HG03432 (cell line): ENCODE measurements around the gene PRSS8.
"Not testable (repeated sequence)": the region's sequence is repeated elsewhere in the genome, so short reads cannot be mapped to it uniquely, and the experiment has no call there.

ENCODE experiments used
- ATAC-seq: cut with Tn5 transposase; IDR thresholded peaks from one replicate; pipeline ENCODE4 v1.9.1; 2021; ENCODE audit warnings: mild to moderate bottlenecking, moderate library complexity; ENCODE audit not compliant: unreplicated experiment

PRSS8 gene

DNA sequence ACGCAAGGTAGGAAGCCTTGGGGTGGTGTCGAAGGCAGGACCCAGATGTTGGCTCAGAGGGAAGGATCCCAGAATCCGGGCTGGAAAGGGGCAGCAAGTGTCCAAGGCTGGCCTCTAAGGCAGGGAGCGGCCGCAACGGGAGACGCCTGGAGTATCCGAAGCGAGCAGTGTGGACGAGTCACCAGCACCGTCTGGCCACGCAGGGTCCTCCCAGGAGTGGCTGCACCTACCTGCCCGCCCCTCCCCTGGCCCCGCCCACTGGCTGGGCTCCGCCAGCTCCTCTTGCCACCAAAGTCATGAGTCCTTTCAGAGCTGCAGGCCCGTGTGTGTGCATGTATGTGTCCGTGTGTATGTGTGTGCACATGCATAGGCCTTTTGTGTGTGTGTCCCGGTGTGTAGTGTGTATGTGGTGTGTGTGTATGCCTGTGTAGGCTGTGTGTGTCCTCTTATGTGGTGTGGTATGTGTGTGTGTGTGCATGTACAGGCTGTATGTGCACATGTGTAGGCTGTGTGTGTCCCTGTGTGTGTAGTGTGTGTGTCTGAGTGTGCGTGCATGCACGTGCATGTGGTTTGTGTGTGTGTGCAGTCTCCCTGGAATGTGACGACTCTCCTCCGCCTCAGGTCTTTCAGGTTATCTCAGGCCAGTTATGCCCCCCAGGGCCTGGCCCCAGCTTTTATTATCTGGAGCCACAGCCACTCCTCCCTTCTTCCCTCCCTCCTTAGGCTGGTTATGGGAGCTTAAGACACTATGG lies at the start of gene PRSS8:
Gene PRSS8 (minus strand): TSS at position 193 of the 752 bp plus-strand sequence. CDS start 229 bp downstream, outside the sequence.
- no peak for ATAC-seq

GRCh38 chr16:31184888-31185287 lies 49.4 kb upstream of the PRSS8 start:
- ATAC-seq, result no peak

- ATAC-seq, result no peak
Measured at GRCh38 chr16:31183432-31184428, 48.2 kb upstream of the PRSS8 start.

GRCh38 chr16:31182391-31182790 lies 46.9 kb upstream of the PRSS8 start:
- ATAC-seq, result no peak

DNA sequence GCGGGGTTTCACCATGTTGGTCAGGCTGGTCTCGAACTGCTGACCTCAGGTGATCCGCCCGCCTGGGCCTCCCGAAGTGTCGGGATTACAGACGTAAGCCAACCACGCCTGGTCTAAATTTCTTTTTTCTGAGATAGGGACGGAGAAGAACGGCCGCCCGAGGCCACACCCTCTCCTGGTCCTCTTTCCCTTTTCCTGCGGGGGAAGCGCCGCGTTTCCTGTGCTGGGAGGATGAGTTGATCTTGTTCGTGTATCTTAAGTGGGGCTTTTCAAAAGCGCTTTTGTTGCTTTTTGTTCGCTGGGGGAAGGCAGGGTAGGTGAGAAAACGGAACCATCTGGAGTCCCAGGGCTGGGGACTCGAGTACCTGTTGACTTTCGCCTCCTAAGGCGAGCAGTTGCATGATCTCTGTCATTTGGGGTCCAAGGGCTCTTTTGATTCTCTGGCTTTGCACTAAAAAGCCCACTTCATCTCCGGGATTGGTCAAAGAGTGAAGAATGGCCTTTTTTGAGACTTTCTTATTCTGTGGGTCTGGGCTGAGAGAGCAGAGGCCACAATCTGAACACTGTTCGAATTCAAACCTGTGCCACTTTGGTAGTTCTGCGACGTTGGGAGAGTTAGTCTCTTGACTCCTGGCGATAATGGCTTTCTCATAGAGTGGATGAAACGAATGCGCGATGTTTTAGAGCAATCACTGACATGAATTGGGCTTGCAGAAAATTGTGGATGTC lies 45.7 kb upstream of the PRSS8 start:
- no peak for ATAC-seq

GRCh38 chr16:31179747-31180459 lies 44.4 kb upstream of the PRSS8 start, which contains the start of gene FUS:
FUS (plus strand) TSS chr16:31180139; CDS start chr16:31180215, 76 bp downstream.
- peak; percentile 59 for ATAC-seq

DNA sequence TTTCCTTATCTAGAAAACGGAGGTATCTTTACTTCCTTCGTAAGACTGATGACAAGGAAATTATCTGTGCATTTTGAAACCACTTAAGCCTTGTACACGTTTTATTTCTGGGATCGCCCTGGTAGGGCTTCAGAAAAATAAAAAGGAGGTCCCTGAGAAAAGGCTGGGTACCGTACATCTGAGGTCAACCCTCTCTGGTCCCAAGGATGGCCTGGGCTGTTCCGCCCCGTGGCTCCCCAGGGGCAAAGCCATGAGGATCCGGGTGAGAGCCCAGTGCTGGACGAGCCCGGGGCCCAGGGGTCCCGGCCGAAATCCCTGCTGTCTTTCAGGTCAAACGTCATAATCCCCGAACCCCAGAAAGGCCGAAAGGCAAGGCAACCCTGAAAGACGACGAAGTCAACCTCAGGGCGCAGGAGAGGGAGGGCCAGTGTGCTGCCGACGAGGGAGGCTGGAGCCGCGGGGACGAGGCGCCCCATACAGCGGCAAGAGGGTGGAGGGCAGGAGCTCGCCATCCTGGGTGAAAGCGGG lies 43.8 kb upstream of the PRSS8 start:
- ATAC-seq, result no peak

DNA sequence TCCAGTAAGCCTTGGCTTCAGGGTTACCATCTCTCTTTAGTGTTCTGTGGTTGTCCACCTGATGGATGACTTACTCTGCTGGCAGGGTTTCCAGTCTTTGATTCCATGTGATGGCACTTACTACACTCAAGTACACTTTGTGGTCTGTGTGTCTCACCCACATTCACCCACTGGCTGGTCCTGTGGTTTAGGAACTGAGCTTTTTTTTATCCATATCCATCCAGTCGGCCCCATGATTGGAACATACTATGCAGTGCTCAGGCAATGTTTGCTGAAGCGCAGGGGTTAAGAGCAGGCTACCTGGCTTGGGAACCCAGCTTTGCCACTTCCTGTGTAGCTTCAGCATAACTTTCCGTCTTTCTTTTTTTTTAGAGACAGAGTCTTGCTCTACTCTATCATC lies 41.6 kb upstream of the PRSS8 start:
- ATAC-seq, result no peak

GRCh38 chr16:31170048-31170447 lies 34.5 kb upstream of the PRSS8 start:
- ATAC-seq, result not testable (repeated sequence)

- ATAC-seq, result no peak
Measured at GRCh38 chr16:31168848-31169247, 33.3 kb upstream of the PRSS8 start.

DNA sequence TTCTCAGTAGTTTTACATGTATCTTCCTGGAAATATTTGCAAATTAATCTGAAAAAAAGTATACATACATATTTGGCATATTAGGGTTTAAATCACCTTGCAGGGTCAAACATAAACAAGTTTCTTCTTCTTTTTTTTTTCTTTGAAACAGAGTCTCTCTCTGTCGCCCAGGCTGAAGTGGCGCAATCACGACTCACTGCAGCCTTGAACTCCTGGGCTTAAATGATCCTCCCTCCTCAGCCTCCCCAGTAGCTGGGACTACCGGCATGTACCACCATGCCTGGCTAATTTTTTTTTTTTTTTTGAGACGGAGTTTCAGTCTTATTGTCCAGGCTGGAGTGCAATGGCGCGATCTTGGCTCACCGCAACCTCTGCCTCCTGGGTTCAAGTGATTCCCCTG lies 31.8 kb upstream of the PRSS8 start:
- ATAC-seq, result no peak

- no peak for ATAC-seq
Measured at GRCh38 chr16:31157136-31157535, 21.6 kb upstream of the PRSS8 start.

DNA sequence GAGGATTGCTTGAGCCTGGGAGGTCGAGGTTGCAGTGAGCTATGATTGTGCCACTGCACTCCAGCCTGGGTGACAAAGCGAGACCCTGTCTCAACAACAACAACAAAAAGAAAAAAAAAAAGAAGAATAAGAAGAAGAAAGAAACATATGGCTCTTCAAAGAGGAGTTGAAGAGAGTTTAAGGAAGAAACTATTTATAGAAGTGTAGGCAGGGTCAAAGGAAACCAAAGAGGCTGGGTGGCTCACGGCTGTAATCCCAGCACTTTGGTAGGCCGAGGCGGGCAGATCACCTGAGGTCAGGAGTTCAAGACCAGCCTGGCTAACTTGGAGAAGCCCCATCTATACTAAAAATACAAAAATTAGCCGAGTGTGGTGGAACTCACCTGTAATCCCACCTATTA lies 15.4 kb upstream of the PRSS8 start:
- not testable (repeated sequence) for ATAC-seq

DNA sequence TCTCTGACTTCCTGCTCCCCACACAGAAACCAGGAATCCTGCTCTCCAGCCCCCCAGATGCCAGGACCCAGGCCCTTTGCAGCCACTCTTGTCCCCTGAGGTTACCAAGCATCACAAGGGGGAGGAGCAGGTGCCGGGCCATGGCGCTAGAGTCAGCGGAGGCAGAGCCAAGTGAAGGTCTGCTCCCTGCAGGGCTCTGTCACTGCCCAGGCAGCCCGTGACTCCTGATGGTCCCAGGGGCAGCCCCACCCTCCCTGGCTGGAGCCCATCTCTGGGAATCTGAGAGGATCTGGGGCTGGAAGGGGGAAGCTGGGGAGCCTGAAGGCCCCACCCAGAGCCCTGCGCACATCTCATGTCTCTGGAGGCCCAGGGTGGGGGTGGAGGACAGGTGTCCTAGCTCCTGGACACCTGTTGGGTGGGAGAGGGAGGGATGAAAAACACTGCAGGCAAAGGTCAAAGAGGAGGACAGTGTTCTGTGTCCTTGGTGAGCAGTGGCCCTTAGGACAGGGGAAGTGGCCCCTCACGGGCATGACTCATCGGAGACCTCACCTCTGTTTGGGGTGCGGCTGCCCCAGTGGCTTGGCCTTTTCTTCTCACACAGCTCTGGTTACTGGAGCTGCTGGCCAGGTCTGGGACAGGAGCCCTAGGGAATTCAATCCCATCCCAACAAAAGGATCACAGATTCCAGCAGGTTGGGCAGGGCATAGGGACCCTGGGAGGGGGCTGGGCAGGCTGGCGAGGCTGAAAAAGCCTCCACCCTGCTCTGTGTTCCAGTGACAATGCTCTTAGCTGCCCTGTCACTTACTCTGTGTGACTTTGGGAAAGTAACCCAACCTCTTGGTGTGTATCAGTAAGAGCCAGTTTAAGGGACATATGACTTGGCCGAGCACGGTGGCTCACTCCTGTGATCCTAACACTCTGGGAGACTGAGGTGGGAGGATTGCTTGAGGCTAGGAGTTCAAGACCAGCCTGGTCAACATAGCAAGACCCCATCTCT lies 14.7 kb upstream of the PRSS8 start, which contains the start of gene PRSS36:
Gene PRSS36 (minus strand): TSS at position 173 of the 997 bp plus-strand sequence. CDS start 31 bp downstream, at position 142.
- ATAC-seq, result no peak

DNA sequence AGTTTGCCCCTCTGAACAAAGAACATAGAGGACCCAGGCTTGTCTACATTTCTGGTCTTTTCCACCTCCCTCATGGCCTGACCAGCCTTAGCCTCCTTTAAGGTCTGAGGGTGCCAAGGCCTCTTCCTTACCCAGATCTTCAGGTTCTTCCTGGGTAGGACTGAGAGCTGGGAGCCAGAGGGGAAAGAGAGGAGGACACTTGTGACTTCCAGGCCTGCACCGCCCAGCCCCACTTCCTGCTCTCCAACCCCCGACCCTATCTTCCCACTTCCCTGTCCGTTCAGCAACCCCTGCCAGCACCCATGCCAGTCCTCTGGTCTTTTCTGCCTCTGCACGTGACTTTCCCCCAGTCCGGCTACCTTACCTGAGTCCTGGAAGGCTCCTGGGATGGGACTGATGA lies 13.8 kb upstream of the PRSS8 start:
- ATAC-seq, result no peak

- no peak for ATAC-seq
Measured at GRCh38 chr16:31148896-31149295, 13.4 kb upstream of the PRSS8 start.

DNA sequence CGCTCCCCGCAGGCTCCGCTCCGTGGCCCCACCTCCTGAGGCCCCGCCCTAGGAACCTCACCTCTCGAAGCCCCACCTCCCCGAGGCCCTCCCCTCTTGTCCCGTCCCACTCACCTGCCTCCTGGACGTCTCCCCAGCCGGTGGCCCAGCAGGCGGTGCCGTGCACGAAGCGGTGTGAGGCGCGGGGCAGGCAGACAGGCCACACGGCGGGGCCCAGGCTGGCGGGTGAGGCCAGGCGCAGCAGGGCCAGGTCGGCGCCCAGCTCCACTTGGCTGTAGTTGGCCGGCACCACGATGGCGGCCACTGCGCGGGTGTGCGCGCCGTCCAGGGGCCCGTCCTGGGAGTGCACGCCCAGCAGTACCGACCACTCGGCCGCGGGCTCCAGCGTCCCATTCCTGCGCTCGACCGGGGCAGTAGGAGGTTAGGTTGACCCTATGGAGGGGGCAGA lies 12.8 kb upstream of the PRSS8 start:
- ATAC-seq, result no peak

GRCh38 chr16:31147574-31147973 lies 12.0 kb upstream of the PRSS8 start:
- no peak for ATAC-seq
